HG03095 (cell line): ENCODE measurements around the gene CTXND1.

Experiments used
- ATAC-seq: cut with Tn5 transposase; IDR thresholded peaks from one replicate; pipeline ENCODE4 v1.9.1; 2021; ENCODE audit warnings: moderate library complexity; ENCODE audit not compliant: unreplicated experiment

The CTXND1 gene

DNA sequence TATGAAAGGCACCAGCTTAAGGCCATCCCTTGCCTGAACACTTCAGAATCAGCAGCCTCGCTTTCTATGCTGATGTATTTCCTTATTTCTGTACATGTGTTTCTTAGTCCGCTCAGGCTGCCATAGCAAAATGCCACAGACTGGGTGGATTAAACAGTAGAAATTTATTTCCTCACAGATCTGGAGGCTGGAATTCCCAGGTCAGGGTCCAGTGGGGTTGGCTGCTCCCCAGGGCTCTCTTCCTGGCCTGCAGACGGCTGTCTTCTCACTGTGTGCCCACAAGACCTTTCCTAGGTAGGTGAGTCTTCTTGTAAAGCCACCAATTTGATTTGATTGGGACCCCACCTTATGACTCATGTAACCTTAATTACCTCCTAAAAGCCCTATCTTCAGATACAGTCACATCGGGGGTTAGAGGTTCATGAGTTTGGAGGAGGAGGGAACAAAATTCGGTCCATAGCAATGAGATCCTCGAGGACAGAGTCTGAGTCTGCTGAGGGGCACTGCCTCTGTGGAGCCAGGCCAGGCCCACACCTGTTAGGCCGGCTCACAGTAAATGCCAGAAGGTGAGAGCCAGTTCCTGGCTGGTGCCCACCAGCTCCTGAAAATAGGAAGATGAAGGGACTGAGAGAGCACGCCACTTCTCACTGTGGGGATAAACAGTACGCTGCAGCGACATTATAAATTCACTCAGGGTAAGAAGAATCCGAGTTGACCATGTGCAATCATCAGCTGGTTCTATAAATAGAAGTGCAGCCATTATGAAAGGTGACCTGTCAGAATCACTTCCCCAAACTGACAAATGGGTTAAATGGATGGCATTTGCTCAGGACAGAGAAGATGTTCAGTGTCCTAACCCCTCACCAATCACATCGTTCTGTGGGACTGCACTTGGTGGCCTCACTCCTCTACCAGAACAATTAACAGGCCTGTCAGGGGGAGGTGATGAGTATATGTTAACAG, 41.1 kb downstream of the CTXND1 start:
- no peak for ATAC-seq

DNA sequence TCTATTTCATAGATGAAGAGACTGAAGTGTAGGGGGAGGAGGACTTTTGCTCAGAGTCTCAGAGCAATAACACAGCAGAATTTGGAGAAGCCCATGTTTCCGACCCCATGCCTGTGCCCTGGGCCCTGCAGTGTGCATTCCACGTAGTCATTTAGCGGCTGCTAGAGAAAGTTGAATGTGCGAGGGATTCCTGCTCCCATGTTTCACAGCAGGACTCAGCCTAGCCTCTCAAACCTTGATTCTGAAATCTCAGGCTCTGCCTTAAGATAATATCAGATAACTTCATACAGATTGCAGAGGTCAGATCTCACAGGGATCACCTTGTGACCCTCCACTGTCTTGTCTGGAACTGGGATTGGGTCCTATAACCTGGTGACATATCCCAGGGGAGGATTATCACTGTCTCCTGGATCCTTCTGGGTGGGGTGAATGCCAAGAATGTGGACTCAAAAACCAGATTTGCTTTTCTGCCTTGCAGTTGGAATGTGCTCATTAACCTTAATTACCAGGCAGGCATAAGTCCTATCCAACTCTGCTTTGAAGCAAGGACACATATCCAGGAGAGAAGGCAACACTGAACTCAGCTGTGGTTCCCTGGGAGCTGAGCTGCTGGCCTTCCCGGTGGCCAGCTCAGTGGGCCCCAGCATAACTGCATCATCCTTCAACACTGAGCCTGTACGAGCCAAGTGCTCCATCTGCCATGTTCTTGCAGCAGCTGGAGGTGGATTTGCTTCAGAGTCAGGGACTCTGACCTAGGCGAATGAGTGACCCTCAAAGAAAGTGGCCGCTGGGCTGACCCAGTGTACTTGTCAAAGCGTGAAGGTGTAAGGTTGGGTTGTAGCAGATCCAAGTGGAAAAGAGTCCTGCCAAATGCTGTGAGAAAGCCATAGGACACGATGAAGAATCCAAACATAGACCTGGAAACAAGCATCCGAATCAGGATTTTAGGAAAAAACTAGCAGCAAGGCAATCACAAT, 43.0 kb downstream of the CTXND1 start:
- ATAC-seq, result no peak

DNA sequence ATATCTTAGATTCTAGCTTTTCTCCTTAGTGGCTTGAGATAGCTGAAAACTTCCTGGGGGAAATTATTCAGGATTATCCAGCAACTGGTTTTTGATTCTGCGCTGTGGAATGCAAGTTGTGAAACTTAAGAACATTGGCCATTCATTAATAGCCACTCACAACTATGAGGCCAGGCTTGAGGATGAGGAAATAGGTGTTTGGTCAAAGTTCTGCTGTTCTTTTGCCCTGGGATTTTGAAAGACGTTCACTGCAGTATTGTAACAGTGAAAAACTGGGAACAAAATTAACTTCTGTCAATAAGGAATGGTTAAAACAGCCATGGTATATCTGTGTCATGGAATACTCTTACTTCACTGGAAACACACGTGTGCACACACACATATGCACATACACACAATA, 44.1 kb downstream of the CTXND1 start:
- ATAC-seq, result no peak

GRCh38 chr15:80204231-80204630, 47.8 kb downstream of the CTXND1 start:
- no peak for ATAC-seq

GRCh38 chr15:80203361-80203885, 48.6 kb downstream of the CTXND1 start:
- ATAC-seq, result no peak

- no peak for ATAC-seq
Observed at GRCh38 chr15:80202641-80203360, 49.2 kb downstream of the CTXND1 start.

GRCh38 chr15:80202016-80202315, 50.0 kb downstream of the CTXND1 start:
- no peak for ATAC-seq

- ATAC-seq, result no peak
Observed at GRCh38 chr15:80201256-80202015, 50.6 kb downstream of the CTXND1 start.

GRCh38 chr15:80199869-80200268, 52.1 kb downstream of the CTXND1 start:
- no peak for ATAC-seq

DNA sequence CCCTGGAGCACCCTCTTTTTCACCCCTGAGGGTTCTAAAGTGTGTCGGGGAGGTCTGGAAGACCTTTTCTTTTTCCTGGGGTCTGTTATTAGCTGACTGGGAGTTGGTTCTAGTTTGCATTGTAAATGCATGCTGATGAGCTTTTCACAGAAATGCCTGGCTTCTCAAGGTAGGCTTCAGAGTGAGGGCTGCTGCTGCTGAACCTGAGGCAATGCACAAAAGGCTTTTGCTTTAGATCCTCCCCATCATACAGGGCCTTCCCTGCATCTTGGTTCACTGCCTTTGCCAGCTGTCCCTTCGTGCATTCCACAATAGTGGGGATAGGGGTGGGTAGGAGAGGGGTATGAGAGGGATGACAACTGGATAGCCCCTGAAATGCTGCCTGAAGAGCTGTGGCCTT, 52.6 kb downstream of the CTXND1 start:
- ATAC-seq, result no peak

DNA sequence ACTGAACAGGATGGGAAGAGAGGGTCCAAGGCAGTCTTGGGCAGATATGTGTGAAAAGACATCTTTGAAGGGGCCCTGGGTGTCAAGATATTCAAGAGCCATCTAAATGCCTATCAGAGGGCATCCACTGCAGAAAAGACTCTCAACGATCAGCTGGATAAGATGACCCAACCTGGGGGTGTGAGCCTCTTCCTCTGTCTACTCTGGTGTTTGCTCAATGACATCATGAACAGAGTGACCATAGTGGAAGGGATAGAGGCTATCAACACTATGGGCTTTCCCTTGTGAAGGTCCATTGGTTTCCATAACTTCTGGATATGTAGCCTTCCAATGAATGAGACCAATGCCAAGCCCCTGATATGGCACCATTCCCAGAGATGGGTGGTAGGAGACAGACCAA, 57.1 kb downstream of the CTXND1 start:
- no peak for ATAC-seq

DNA sequence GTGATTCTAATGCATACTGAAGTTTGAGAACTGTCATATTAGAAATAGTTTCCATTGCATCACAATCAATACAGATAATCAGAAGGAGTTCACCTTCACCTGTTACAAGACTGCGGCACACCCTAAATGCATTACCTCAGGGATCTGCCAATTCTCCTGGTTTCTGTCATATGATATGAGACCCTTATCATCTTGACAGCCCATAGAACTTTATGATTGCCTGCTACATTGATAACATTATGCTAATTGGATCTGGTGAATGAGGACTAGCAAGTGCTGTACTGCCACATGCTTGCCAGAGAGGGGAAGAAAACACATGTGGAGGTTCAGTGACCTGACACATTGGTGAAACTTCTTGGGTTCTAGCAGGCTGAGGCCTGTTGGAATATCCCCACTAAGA, 57.8 kb downstream of the CTXND1 start:
- ATAC-seq, result no peak

DNA sequence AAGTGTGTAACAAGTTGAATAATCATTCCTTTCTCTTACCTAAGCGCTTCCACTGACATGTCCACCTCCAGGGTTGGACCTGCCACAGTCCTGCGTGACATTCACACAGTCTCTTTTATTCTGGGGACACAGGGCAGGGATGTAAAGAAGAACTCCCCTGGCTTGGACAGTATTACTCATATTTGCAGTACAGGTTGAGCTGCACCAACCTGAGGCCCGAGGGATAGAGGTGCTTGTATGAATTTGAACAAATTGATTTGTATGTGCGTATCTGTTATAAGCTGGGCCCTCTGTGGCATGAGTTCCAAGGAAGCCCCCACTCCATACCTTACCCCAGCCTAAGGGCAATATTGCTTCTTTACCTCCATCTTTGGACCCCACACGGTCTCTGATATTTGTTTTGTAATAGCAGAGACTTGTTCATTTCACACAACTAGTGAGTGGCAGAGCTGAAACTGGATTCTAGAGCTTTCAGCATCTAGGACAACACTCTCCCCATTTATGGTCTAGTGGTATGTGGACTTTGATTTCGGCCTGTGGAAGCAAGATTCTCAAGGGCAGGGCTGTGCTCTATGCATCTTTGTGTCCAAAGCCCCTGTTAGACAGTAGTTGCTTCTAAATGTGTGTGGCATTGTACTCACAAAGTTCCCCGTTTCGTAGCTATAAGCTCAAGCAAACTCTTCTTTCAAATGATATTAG, 60.0 kb downstream of the CTXND1 start:
- ATAC-seq, result no peak

DNA sequence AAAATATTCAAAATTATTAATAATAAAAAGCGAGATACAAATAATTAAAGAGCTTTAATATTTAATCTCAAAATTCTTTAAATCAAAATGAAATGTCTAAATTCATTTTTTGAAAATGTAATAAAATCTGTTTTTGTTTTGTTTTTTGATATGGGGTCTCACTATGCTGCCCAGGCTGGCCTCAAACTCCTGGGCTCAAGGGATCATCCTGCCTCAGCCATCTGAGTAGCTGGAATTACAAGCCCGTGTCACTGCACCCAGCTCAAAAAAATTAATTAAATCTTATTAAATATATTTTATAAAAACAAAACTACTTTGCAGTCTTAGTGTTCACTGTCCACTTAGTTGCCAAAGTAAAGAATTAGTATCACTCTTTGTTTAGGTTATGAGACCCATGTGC, 60.8 kb downstream of the CTXND1 start:
- no peak for ATAC-seq

- no peak for ATAC-seq
Observed at GRCh38 chr15:80188251-80188650, 63.8 kb downstream of the CTXND1 start.

DNA sequence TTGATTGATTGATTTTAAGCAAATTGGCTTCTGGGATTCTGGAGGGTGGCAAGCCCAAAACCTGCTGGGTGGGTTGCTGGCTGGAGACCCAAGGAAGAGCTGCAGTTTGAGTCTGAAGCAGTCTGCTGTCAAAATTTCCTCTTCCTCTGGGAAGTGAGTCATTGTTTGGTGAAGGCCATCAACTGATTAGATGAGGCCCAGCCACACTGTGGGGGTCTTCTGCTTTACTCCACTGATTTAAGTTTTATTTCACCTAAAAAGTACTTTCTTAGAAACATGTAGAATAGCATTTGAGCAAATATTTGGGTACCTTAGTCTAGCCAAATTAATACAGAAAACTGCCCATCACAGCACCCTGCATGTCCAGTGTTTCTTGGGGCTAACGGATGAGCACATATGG, 65.4 kb downstream of the CTXND1 start:
- no peak for ATAC-seq

DNA sequence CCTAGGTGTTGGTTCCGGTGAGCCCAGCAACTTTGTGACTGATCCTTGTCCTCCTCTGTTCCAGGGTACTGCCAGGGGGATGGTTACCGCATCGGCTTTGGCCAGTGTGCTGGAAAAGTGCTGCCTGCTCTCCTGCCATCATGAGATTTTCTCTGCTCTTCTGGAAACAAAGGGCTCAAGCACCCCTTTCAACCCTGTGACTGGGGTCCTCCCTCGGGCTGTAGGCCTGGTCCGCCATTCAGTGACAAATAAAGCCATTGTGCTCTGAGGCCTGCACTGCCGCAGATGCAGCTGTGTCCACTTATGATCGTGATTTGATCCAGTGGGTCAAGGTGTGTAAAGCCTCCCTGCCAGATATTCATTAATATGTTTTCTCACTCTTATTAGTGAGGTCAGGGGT, 65.9 kb downstream of the CTXND1 start:
- no peak for ATAC-seq

DNA sequence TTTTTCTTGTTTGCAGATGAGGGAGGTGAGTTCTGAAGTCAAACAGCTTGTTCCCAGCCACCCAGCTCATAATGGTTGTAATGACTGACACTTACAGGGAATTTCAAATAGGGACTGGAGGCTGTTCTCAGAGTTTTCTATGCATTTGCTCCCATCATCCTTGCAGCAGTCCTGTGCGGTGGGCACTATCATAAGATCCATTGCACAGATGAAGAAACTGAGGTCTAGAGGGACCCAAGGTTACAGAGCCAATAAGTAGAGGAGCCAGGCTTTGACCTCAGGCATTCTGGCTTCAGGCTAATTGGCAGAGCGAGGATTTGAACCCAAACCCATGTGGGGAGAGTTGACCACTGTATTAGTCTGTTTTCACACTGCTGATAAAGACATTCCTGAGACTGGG, 66.9 kb downstream of the CTXND1 start:
- no peak for ATAC-seq

- no peak for ATAC-seq
Observed at GRCh38 chr15:80184554-80184953, 67.5 kb downstream of the CTXND1 start.

DNA sequence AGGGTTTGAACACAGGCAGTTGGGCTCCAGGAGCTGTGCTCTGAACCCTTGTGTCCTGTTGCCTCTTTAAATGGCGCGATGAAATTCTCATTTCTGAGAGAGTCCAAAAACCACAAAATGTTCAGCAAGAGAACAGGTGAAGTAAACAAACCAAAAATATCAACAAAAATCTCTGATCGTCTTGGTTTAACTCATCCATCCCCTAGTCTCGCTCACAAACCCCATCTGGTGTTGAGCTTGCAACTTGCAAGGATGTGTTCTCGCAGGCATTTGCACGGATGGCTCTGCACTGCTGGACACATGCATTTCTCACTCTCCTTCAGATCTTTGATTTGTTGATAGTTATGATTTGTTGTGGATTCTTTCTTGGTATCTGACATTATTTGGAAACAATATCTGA, 68.1 kb downstream of the CTXND1 start:
- ATAC-seq, result no peak
